ENCODE data around the gene TFF1.

GRCh38 chr21:42321231-42321630 lies 45.1 kb downstream of the TFF1 start:
- TF ChIP-seq CTCF (IDR thresholded peaks at IDR 0.05; ENCODE audit: low read length) (no peak), EZH2 (IDR thresholded peaks at IDR 0.05; ENCODE audit: borderline replicate concordance, low read length) (no peak)

All from OCI-LY1 (cell line).